ENCODE data around the gene SPAG8. TPM values are rescaled to one million over a fixed set of nuclear protein-coding genes. Genes with fewer than 3 reads are reported as not detected.

The SPAG8 gene
- total RNA-seq, 1 experiment from 2014 or later: 0.50 TPM

DNA sequence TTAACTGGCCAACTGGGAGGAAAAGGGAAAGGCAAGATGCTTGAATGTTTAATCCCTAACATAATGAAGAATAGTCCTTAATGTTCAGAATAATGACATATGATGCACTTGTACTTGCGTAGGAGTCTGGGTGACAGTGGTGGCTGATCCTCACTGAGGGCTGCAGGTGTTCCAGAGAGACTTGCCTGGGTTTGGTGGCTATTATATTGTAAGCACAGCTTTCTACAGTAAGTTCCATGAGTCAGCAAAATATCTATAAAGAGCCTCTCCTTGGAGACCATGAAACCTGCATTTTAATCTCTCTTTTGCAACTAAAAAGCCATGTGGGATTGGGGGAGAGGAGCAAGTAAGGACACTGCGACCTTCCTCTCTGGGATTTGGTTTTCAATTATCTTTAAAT lies 22.5 kb downstream of the SPAG8 start:
- Histone ChIP-seq H3K79me2 (ENCODE audit: insufficient read depth, low read length) (no peaks in the 10 kb centered on the region), H4K91ac (ENCODE audit: insufficient read length, low read depth, low read length) (no peak overlapping the region), H3K4me2 (ENCODE audit: insufficient read depth, insufficient read length, low read length) (no peak overlapping the region), H3K23me2 (ENCODE audit: insufficient read length, low read depth, low read length, poor library complexity, severe bottlenecking) (peaks cover 3% of the 10 kb centered on the region), H2AK5ac (ENCODE audit: insufficient read length, low read length) (no peak overlapping the region), H2BK15ac (ENCODE audit: low read depth, low read length) (no peak overlapping the region), H3K56ac (ENCODE audit: insufficient read length, low read depth, low read length) (no peak overlapping the region), H3K9me3 (ENCODE audit: control insufficient read depth, low read depth, low read length) (no peaks in the 10 kb centered on the region), H3K23ac (ENCODE audit: insufficient read length, low read depth, low read length) (no peak overlapping the region), H4K20me1 (ENCODE audit: control insufficient read depth, insufficient read depth, insufficient read length) (no peaks in the 10 kb centered on the region), H2BK120ac (ENCODE audit: low read depth, low read length, poor library complexity, severe bottlenecking) (no peak overlapping the region), H3K4me1 (ENCODE audit: insufficient read depth, low read length) (no peaks in the 10 kb centered on the region), H3K27me3 (ENCODE audit: insufficient read depth, low read length) (no peaks in the 10 kb centered on the region), H2BK20ac (ENCODE audit: low read depth, low read length, poor library complexity, severe bottlenecking) (no peak overlapping the region), H3T11ph (ENCODE audit: low read length) (no peak overlapping the region), H4K5ac (ENCODE audit: insufficient read length, low read depth, low read length) (no peak overlapping the region), H2AFZ (ENCODE audit: low read length) (no peak overlapping the region), H3K4ac (ENCODE audit: low read depth, low read length) (no peak overlapping the region), H3K14ac (ENCODE audit: insufficient read depth, low read length) (no peak overlapping the region), H3K79me1 (ENCODE audit: insufficient read depth, low read depth, low read length, poor library complexity, severe bottlenecking) (no peaks in the 10 kb centered on the region), H4K8ac (replicated peaks; ENCODE audit: insufficient read length, low read depth, low read length) (no peak overlapping the region), H2BK5ac (ENCODE audit: insufficient read length, low read length) (no peak overlapping the region), H3K18ac (ENCODE audit: insufficient read length, low read depth, low read length) (no peak overlapping the region), H2BK12ac (ENCODE audit: insufficient read length, low read depth, low read length) (no peak overlapping the region), H3K27ac (ENCODE audit: insufficient read length, low read depth, low read length) (no peak overlapping the region), H3K9ac (ENCODE audit: extremely low read depth, insufficient read length, low read length) (no peak overlapping the region)
- Mint-ChIP-seq H3K27me3 (ENCODE audit: low read depth) (peaks cover 4% of the 10 kb centered on the region), H3K4me3 (no peak overlapping the region), H3K4me1 (peaks cover 17 to 19% of the 10 kb centered on the region in 2 experiments), H3K36me3 (ENCODE audit: insufficient read depth in 1 of 3, low read depth in 3 of 3) (peaks cover 0 to 14% (median 8%) of the 10 kb centered on the region in 3 experiments; a peak in 6 of 7 replicates), H3K9me3 (no peaks in the 10 kb centered on the region), H3K27ac (peak overlapping the region in 1 of 3 experiments; percentile 39; a peak in 1 of 7 replicates)
- DNase-seq: no peak
- WGBS (ENCODE audit: extremely low coverage, insufficient read length, low lambda C conversion rate): no CpG with 5 or more reads among the region's 2 CpGs
- TF ChIP-seq CTCF (conservative IDR thresholded peaks at IDR 0.05): no peak

Measured in H9 (cell line).